IMR-90 (cell line): ENCODE data around the gene KLHL2. TPM values are rescaled to one million over a fixed set of nuclear protein-coding genes. Genes with fewer than 3 reads are reported as not detected.

Experiments used
- ATAC-seq: fragments of 200-7000 bp; cut with Tn5 transposase; 2 replicates; pipeline ENCODE4 v1.9.1; 2020; ENCODE audit warnings: low read depth, mild to moderate bottlenecking, moderate library complexity
- BruUV-seq: library from RNA; stranded (reverse); fragments of 400-500 nt; replicated peaks from 2 replicates; lab custom pipeline; 2021; lab: Mats Ljungman, UMichigan
- CTCF ChIA-PET: fragments of 300-600 bp; formaldehyde crosslinking; extraction: SDS; loops from one replicate; lab custom pipeline; 2021; ENCODE audit warnings: antibody characterized with exemption; lab: Yijun Ruan, JAX
- POLR2A ChIA-PET: fragments of 300-600 bp; sonication (Branson Sonifier 250); formaldehyde crosslinking; loops from one replicate; lab custom pipeline; 2022; ENCODE audit warnings: antibody characterized with exemption; ENCODE audit not compliant: unreplicated experiment; lab: Charles Lee
- DNase-seq: peaks from one replicate; pipeline ENCODE4 v3.0.0; 2013
- H2AFZ ChIP-seq: replicated peaks from 2 replicates; pipeline ENCODE3; 2013; ENCODE audit warnings: low read length, mild to moderate bottlenecking; ENCODE audit not compliant: poor library complexity
- H2AK5ac ChIP-seq: 2 replicates; pipeline ENCODE4 v1.6.1; 2013; ENCODE audit warnings: low read depth, low read length, inconsistent platforms
- H2AK9ac ChIP-seq: replicated peaks from 2 replicates; pipeline ENCODE3; 2013; ENCODE audit warnings: mild to moderate bottlenecking, low read depth, low read length, moderate library complexity; ENCODE audit not compliant: poor library complexity
- H2BK120ac ChIP-seq: 2 replicates; pipeline ENCODE4 v1.6.1; 2013; ENCODE audit warnings: low read depth, low read length, inconsistent platforms
- H2BK15ac ChIP-seq: 3 replicates; pipeline ENCODE4 v1.6.1; 2013; ENCODE audit warnings: low read depth, low read length, inconsistent platforms
- H2BK20ac ChIP-seq: 2 replicates; pipeline ENCODE4 v1.6.1; 2013; ENCODE audit warnings: low read depth, mild to moderate bottlenecking, inconsistent platforms, low read length, moderate library complexity
- H2BK5ac ChIP-seq: 2 replicates; pipeline ENCODE4 v1.6.1; 2013; ENCODE audit warnings: mild to moderate bottlenecking, low read depth, low read length, inconsistent platforms; ENCODE audit not compliant: poor library complexity, severe bottlenecking
- H3K14ac ChIP-seq: replicated peaks from 2 replicates; pipeline ENCODE4 v1.6.1; 2013; ENCODE audit warnings: low read depth, low read length, inconsistent platforms
- H3K18ac ChIP-seq: 2 replicates; pipeline ENCODE4 v1.6.1; 2013; ENCODE audit warnings: low read depth, low read length, control low read depth
- H3K23ac ChIP-seq: 2 replicates; pipeline ENCODE4 v1.6.1; 2013; ENCODE audit warnings: low read depth, low read length, inconsistent platforms
- H3K27ac ChIP-seq: 2 replicates; pipeline ENCODE4 v1.5.1; 2013; ENCODE audit warnings: mild to moderate bottlenecking, control low read depth, low read length; ENCODE audit not compliant: insufficient read depth
- H3K27me3 ChIP-seq: 2 replicates; pipeline ENCODE4 v1.6.1; 2013; ENCODE audit warnings: low read length; ENCODE audit not compliant: control insufficient read depth, insufficient read depth
- H3K36me3 ChIP-seq: 2 replicates; pipeline ENCODE4 v1.6.1; 2013; ENCODE audit warnings: low read length, mixed read lengths; ENCODE audit not compliant: control insufficient read depth, insufficient read depth
- H3K4ac ChIP-seq: 2 replicates; pipeline ENCODE4 v1.6.1; 2013; ENCODE audit warnings: low read depth, low read length, inconsistent platforms
- H3K4me1 ChIP-seq: 2 replicates; pipeline ENCODE4 v1.6.1; 2013; ENCODE audit warnings: low read length, mixed read lengths; ENCODE audit not compliant: control insufficient read depth, insufficient read depth
- H3K4me2 ChIP-seq: 2 replicates; pipeline ENCODE4 v1.6.1; 2013; ENCODE audit warnings: low read depth, mild to moderate bottlenecking, control low read depth, low read length, moderate library complexity
- H3K4me3 ChIP-seq: 2 replicates; pipeline ENCODE4 v1.5.1; 2013; ENCODE audit warnings: low read depth, mild to moderate bottlenecking, control low read depth, low read length, moderate library complexity; ENCODE audit not compliant: insufficient read depth
- H3K56ac ChIP-seq: 2 replicates; pipeline ENCODE4 v1.6.1; 2013; ENCODE audit warnings: low read length, inconsistent platforms; ENCODE audit not compliant: insufficient read depth; ENCODE audit errors: extremely low read depth
- H3K79me1 ChIP-seq, 2 experiments: 2 replicates each; pipeline ENCODE4 v1.6.1; 2013; ENCODE audit warnings: low read length in 2 of 2, inconsistent platforms in 1 of 2, low read depth in 1 of 2
- H3K9ac ChIP-seq: 2 replicates; pipeline ENCODE4 v1.6.1; 2013; ENCODE audit warnings: low read depth, low read length, control low read depth
- H3K9me1 ChIP-seq: 2 replicates; pipeline ENCODE4 v1.6.1; 2013; ENCODE audit warnings: low read length, inconsistent platforms; ENCODE audit not compliant: insufficient read depth
- H3K9me3 ChIP-seq: 2 replicates; pipeline ENCODE4 v1.6.1; 2013; ENCODE audit warnings: low read length; ENCODE audit not compliant: control insufficient read depth, insufficient read depth
- H4K20me1 ChIP-seq: 2 replicates; pipeline ENCODE4 v1.6.1; 2013; ENCODE audit warnings: low read length, inconsistent platforms; ENCODE audit not compliant: insufficient read depth
- H4K5ac ChIP-seq: 2 replicates; pipeline ENCODE4 v1.6.1; 2013; ENCODE audit warnings: mild to moderate bottlenecking, low read depth, low read length, control low read depth
- H4K8ac ChIP-seq, 2 experiments: 2 replicates each; pipeline ENCODE4 v1.6.1; 2013; ENCODE audit warnings: low read depth in 2 of 2, low read length in 2 of 2, control low read depth in 1 of 2, inconsistent platforms in 1 of 2
- H4K91ac ChIP-seq: 2 replicates; pipeline ENCODE4 v1.6.1; 2013; ENCODE audit warnings: low read depth, low read length, inconsistent platforms; ENCODE audit not compliant: insufficient read depth
- CEBPB ChIP-seq: IDR thresholded peaks from 2 replicates; pipeline ENCODE4 v1.6.1; 2012; ENCODE audit warnings: low read depth, low read length, improper control_type of control experiment
- CHD1 ChIP-seq: IDR thresholded peaks from 2 replicates; pipeline ENCODE4 v1.6.1; 2012; ENCODE audit warnings: low read depth, low read length, improper control_type of control experiment
- CTCF ChIP-seq: conservative IDR thresholded peaks from 2 replicates; pipeline ENCODE4 v1.5.1; 2012; ENCODE audit warnings: mild to moderate bottlenecking, low read depth, low read length, improper control_type of control experiment
- FOS ChIP-seq: fragments of 150-350 bp; IDR thresholded peaks from 2 replicates; pipeline ENCODE4 v1.6.1; 2016; ENCODE audit warnings: low read depth, low read length
- MAFK ChIP-seq: IDR thresholded peaks from 2 replicates; pipeline ENCODE4 v1.6.1; 2012; ENCODE audit warnings: low read depth, low read length, improper control_type of control experiment
- MAZ ChIP-seq: IDR thresholded peaks from 2 replicates; pipeline ENCODE4 v1.6.1; 2012; ENCODE audit warnings: low read depth, mild to moderate bottlenecking, low read length, improper control_type of control experiment, moderate library complexity, borderline replicate concordance
- MXI1 ChIP-seq: IDR thresholded peaks from 2 replicates; pipeline ENCODE4 v1.6.1; 2012; ENCODE audit warnings: low read depth, mild to moderate bottlenecking, low read length, moderate library complexity, borderline replicate concordance
- POLR2A ChIP-seq: IDR thresholded peaks from 2 replicates; pipeline ENCODE4 v1.6.1; 2012; ENCODE audit warnings: mild to moderate bottlenecking, low read depth, low read length
- RAD21 ChIP-seq: IDR thresholded peaks from 2 replicates; pipeline ENCODE4 v1.6.1; 2012; ENCODE audit warnings: low read length, improper control_type of control experiment
- RFX5 ChIP-seq: IDR thresholded peaks from 2 replicates; pipeline ENCODE4 v1.8.0; 2012; ENCODE audit warnings: low read depth, mild to moderate bottlenecking, low read length, moderate library complexity
- WGBS, 2 experiments: methylation state at CpG; one replicate each; pipeline versions ENCODE4 v1.1.5 to v1.1.7; 2013; ENCODE audit warnings: missing lambda C conversion rate in 2 of 2; ENCODE audit not compliant: insufficient read length in 1 of 2; ENCODE audit errors: extremely low coverage in 2 of 2; 5-methylcytosine and 5-hydroxymethylcytosine counted together
- dilution Hi-C: fragments of 300-500 bp; cut with HindIII; formaldehyde crosslinking; loops from one replicate; pipeline ENCODE4 v1.14.3; 2018; ENCODE audit warnings: low sequenced_read_pairs; ENCODE audit not compliant: unreplicated experiment
- in situ Hi-C: fragments of 300-500 bp; cut with MboI; formaldehyde crosslinking; loops from 3 replicates; pipeline ENCODE4 v1.14.3; 2019; ENCODE audit warnings: low sequenced_read_pairs, inconsistent platforms, mixed read lengths
- intact Hi-C: fragments of 100-400 bp; cut with micrococcal nuclease; formaldehyde crosslinking; loops from 2 replicates; pipeline ENCODE4 v1.10.0; 2022
- polyA plus RNA-seq, 3 experiments: library from polyadenylated mRNA; depleted of rRNA; stranded (reverse); fragments of >200 nt; gene quantifications; 2 replicates each; pipeline ENCODE4 v1.2.3, GENCODE V29; 2012; ENCODE audit warnings: low replicate concordance in 1 of 3
- total RNA-seq: library from RNA; depleted of rRNA; stranded (reverse); fragments of >200 nt; gene quantifications from 2 replicates; pipeline ENCODE4 v1.2.3, GENCODE V29; 2012
- TF ChIP-seq, protein P1 (sequence below): fragments of 150-350 bp; IDR thresholded peaks from 2 replicates; pipeline ENCODE4 v1.6.1; 2016; ENCODE audit warnings: low read depth, mild to moderate bottlenecking, low read length, moderate library complexity, borderline replicate concordance

The KLHL2 gene
- total and polyA plus RNA-seq, 2 of the 4 experiments (the other 2 are of a cell fraction): 11.0 to 12.4 TPM

GRCh38 chr4:165302658-165303057, 95.3 kb downstream of the KLHL2 start:
- H4K5ac ChIP-seq: no peak overlapping the region
- H3K36me3 ChIP-seq: peaks cover 2% of the 10 kb centered on the region; the same call in 1 of the 2 replicates
- no peak overlapping the region for H2AK9ac ChIP-seq
- H3K27me3 ChIP-seq: no peaks in the 10 kb centered on the region
- no peak overlapping the region for H2BK20ac ChIP-seq
- H3K4me2 ChIP-seq: no peak overlapping the region
- no peak overlapping the region for H3K23ac ChIP-seq
- no peak overlapping the region for H2AFZ ChIP-seq
- no CpG with 5 or more reads among the region's 1 CpG for WGBS, 2 experiments
- TF ChIP-seq POLR2A: no peak
- TF ChIP-seq MXI1: no peak
- no peak for TF ChIP-seq CTCF
- TF ChIP-seq CEBPB: no peak
- no peak for TF ChIP-seq CHD1
- TF ChIP-seq, protein P1, sequence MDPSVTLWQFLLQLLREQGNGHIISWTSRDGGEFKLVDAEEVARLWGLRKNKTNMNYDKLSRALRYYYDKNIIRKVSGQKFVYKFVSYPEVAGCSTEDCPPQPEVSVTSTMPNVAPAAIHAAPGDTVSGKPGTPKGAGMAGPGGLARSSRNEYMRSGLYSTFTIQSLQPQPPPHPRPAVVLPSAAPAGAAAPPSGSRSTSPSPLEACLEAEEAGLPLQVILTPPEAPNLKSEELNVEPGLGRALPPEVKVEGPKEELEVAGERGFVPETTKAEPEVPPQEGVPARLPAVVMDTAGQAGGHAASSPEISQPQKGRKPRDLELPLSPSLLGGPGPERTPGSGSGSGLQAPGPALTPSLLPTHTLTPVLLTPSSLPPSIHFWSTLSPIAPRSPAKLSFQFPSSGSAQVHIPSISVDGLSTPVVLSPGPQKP: no peak
- no peak for TF ChIP-seq MAZ
- no peak for TF ChIP-seq MAFK
- TF ChIP-seq FOS: no peak
- TF ChIP-seq RAD21: no peak
- no peak for TF ChIP-seq RFX5
- no peak overlapping the region for H3K4me3 ChIP-seq
- H3K56ac ChIP-seq: no peak overlapping the region
- no peaks in the 10 kb centered on the region for H3K9me1 ChIP-seq
- CTCF ChIA-PET: no interaction called here
- intact Hi-C loops (no loop called here), dilution Hi-C loops (no loop called here), in situ Hi-C loops (no loop called here)
- no peak overlapping the region for H2BK5ac ChIP-seq
- no peak overlapping the region for H3K14ac ChIP-seq
- no peak overlapping the region for H3K27ac ChIP-seq
- ATAC-seq (no peak), DNase-seq (no peak)
- peaks cover 2 to 3% of the 10 kb centered on the region in 2 experiments; a peak in 1 of 4 replicates for H3K79me1 ChIP-seq
- H4K91ac ChIP-seq: no peak overlapping the region
- no peak overlapping the region for H3K9ac ChIP-seq
- no peak overlapping the region for H2BK15ac ChIP-seq
- H3K4ac ChIP-seq: no peak overlapping the region
- POLR2A ChIA-PET: no interaction called here
- H2BK120ac ChIP-seq: no peak overlapping the region
- no TSS peak for BruUV-seq
- H4K8ac ChIP-seq: no peak overlapping the region
- no peaks in the 10 kb centered on the region for H4K20me1 ChIP-seq
- H3K18ac ChIP-seq: no peak overlapping the region
- no peak overlapping the region for H2AK5ac ChIP-seq
- no peaks in the 10 kb centered on the region for H3K4me1 ChIP-seq
- no peaks in the 10 kb centered on the region for H3K9me3 ChIP-seq
